D721Med (cell line): ENCODE data around the gene PTPN2.

Source experiments
- DNase-seq: peaks from one replicate; pipeline ENCODE4 v3.0.0; 2011; ENCODE audit warnings: low spot score; ENCODE audit not compliant: insufficient read length
- FAIRE-seq: peaks from 2 replicates; lab custom pipeline; 2011; peaks lifted over from hg19 to GRCh38; lab: Jason Lieb, UNC
- TF ChIP-seq, protein P1 (sequence below): IDR thresholded peaks from 2 replicates; pipeline ENCODE4 v1.5.1; 2012; ENCODE audit warnings: mild to moderate bottlenecking, control low read depth; ENCODE audit not compliant: insufficient read depth; ENCODE audit errors: missing control alignments

Gene PTPN2

DNA sequence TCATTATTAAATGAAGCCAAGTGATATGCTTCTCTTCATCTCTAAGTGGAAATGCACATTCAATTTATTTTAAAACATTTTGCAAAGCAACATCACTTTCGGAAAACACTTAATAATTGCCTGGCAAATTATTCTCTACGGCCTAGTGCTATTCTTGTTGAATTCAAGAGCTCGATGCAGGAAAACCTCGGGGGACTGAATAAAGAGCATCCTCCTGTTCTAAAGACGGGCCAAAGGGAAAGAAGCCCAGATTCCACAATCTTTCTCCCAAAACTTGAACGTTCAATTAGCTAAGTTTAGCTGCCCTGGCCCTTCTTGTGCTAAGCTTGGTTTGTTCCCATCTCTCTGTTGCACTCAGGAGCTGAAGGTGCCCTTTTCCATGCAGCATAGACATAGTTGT lies 40.6 kb upstream of the PTPN2 start:
- FAIRE-seq, result no peak
- TF ChIP-seq, protein P1, sequence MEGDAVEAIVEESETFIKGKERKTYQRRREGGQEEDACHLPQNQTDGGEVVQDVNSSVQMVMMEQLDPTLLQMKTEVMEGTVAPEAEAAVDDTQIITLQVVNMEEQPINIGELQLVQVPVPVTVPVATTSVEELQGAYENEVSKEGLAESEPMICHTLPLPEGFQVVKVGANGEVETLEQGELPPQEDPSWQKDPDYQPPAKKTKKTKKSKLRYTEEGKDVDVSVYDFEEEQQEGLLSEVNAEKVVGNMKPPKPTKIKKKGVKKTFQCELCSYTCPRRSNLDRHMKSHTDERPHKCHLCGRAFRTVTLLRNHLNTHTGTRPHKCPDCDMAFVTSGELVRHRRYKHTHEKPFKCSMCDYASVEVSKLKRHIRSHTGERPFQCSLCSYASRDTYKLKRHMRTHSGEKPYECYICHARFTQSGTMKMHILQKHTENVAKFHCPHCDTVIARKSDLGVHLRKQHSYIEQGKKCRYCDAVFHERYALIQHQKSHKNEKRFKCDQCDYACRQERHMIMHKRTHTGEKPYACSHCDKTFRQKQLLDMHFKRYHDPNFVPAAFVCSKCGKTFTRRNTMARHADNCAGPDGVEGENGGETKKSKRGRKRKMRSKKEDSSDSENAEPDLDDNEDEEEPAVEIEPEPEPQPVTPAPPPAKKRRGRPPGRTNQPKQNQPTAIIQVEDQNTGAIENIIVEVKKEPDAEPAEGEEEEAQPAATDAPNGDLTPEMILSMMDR, result no peak
- DNase-seq, result no peak

DNA sequence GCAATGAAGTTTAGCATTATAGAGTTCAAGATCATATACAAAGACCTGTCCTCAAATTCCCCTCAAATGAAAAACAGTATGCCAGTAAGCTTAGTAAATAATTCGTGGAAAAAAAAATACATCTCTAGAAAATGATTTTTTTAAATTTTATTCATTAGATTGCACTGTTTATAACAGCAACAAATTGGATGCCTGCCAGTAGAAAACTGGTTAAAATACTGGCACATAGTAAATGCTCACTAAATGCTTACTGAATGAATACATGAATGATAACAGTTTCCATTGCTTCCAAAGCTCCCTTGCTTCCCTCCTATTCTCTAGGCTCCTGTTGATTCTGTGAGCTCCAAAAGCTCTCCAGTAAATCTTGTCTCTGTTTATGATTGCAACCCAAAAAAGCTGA lies 38.2 kb upstream of the PTPN2 start:
- TF ChIP-seq, protein P1, result no peak
- FAIRE-seq (no peak), DNase-seq (no peak)

DNA sequence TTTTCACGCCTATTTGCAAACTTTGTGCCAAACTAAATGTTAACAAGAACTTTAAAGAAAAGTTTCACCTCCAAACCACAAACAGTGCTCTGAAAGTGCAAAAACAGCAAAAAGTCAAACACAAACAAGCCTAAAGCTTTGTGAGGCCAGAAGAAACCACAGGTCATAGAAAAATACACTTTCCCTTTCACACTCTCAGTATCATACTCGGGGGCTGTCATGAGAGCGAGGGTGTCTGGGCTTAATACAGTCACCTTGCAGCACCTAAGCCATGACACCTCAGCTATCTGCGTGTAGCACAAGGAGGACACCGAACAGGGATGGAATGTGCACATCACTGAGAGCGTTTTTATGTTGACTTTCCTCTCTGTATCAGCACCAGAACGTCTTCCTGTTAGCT lies 37.1 kb upstream of the PTPN2 start:
- TF ChIP-seq, protein P1, result no peak
- FAIRE-seq (no peak), DNase-seq (no peak)

DNA sequence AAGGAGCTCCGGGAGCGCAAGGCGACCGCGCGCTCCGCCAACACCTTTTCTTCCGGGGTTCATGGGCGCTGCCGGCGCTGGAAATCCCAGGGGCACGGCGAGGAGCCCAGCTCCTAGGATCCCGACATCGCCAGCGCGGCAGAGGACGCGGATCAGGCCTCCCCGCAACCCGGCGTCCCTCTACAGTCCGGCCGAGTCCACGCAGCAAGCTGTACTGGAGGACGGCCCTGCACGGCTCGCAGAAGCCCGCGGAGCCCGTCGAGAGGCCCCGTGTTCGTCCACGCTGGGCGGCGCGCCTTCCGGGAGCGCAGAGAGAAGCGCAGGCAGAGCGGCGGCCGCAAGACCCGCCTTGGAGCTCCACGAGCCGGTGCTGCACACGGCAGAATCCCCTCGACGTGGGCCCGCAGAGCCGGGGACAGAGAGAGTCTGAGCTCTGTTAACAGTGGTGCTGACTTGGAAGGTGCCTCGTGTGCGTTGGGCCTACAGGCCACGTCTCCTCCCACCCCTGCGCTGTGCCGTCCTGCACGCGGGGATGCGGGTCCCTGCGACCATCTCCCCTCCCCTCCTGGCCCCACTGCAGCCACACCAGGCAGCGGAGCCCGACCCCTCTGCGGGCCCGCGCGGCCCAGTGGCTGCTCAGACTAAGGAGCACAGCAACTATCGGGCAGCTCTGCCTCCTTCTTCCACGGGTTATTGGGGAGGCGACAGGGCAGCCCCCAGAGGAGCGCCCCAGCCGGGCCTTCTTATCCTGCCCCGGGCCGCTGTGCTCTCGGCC lies 28.1 kb upstream of the PTPN2 start:
- DNase-seq, result no peak
- FAIRE-seq, result no peak
- TF ChIP-seq, protein P1, result no peak

DNA sequence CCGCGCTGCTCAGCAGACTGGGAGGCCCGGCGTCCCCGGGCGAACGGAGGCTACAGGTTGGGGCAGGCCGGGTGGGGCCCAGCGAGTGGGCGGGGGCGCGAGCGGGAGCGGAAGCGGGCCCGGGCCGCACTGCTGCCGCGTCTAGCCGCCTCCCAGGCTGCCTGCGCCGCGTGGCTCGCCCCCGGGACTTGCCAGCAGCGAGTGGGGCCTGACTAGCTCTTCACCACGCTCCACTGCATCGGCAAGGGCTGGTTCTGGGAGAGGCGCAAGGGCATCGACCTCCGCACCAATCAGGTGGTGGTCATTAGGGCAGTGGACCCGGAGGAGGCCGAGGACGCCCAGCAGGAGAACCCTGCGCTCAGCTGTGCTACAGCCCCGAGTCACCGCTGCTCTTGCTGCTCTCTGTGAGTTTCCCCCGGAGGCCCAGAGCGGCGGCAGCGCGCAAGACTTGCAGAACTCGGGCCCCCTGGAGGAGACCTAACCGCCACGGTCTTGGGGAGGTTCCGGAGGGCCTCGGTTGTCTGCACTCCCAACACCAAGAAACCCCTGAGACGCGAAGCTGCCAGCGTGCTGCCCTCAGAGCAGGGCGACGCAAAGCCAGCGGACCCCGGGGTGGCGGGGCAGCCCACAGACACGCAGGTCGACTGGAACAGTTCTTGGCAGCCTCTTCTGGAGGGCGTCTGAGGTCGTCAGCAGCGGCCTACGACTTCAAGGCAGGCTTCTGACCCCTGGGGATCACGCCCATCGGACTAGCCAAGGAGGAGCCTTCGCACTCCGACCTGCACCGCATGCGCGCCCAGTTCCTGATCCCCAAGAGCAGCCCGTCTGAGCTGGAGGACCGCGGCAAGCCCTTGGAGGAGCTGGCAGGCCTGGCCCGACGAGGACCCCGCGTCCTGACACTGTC lies 27.2 kb upstream of the PTPN2 start:
- DNase-seq (no peak), FAIRE-seq (no peak)
- TF ChIP-seq, protein P1, result no peak

DNA sequence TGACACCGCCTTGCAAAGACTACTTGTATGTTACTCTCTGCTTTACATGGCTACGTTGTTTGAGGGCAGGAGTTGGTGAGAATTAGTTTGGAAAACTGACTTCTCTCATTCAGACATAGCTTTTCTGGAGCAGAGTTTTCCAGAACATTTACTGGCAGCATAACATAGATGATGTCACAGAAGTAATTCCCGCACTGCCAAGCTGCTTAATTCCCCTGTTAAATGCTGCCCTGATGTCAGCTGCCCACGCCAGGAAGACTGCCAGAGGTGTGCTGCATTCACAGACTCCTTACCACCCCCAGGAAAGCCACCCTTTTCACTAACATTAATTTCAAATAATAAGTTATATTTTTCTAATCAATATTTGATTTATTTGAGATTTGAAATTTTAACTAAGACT lies 24.7 kb upstream of the PTPN2 start:
- FAIRE-seq (no peak), DNase-seq (no peak)
- TF ChIP-seq, protein P1, result no peak
